ENCODE data around the gene DAB1. TPM values are rescaled to one million over a fixed set of nuclear protein-coding genes. Genes with fewer than 3 reads are reported as not detected.
"Not testable (repeated sequence)": the region's sequence is repeated elsewhere in the genome, so short reads cannot be mapped to it uniquely, and the experiment has no call there.

Gene DAB1
- polyA plus RNA-seq, 1 experiment, result 0.05 TPM

DNA sequence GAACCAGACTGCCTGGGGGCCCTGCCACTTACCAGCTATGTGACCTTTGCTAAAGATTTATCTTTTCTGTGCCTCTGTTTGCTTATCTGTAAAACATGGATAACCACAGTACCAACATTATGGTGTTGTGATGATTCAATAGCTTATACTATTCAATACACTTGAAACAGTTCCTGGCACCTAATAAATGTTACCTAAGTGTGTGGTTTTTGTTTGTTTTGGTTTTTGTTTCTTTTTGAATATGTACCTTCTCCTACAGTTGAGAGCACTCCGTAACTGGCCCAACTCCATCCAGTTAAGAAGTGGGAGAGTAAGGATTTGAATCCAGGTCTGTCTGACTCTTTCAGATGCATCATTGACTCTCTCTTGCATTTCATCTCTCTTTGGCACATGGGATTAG lies 332.2 kb downstream of the DAB1 start:
- H3K4me3 ChIP-seq (ENCODE audit: low read depth, low read length), result no peak overlapping the region
- ChIA-PET POLR2A (no interaction called here), CTCF (no interaction called here)
- no peak for DNase-seq (ENCODE audit: low read depth, low spot score)
- TF ChIP-seq, protein P1, sequence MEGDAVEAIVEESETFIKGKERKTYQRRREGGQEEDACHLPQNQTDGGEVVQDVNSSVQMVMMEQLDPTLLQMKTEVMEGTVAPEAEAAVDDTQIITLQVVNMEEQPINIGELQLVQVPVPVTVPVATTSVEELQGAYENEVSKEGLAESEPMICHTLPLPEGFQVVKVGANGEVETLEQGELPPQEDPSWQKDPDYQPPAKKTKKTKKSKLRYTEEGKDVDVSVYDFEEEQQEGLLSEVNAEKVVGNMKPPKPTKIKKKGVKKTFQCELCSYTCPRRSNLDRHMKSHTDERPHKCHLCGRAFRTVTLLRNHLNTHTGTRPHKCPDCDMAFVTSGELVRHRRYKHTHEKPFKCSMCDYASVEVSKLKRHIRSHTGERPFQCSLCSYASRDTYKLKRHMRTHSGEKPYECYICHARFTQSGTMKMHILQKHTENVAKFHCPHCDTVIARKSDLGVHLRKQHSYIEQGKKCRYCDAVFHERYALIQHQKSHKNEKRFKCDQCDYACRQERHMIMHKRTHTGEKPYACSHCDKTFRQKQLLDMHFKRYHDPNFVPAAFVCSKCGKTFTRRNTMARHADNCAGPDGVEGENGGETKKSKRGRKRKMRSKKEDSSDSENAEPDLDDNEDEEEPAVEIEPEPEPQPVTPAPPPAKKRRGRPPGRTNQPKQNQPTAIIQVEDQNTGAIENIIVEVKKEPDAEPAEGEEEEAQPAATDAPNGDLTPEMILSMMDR (IDR thresholded peaks at IDR 0.05; ENCODE audit: low read depth, low read length), result no peak
- no peak overlapping the region for H3K27ac ChIP-seq (ENCODE audit: low read depth, low read length)
- H3K9me3 ChIP-seq (ENCODE audit: control insufficient read depth, insufficient read depth, low read length), result no peaks in the 10 kb centered on the region
- H3K27me3 ChIP-seq (ENCODE audit: control insufficient read depth, insufficient read depth, low read length), result no peaks in the 10 kb centered on the region

DNA sequence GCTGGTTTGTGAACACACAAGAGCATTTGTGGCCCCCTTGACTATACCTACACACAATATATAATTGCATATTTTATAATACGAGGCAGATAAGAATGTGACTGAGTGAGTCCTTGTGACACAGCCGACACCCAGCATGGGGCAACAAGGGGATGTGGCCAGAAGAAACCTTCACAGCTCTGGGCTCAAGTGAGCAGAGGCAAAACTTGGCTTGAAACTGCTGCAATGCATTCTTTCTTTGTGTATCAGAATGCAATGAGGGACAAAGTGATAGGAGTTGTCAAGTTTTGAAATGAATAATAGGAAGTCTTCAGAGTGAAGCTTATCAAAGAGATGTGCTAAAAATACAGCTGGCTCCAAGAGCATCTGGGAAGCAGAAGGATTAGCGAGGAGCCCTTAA lies 334.0 kb downstream of the DAB1 start:
- TF ChIP-seq, protein P1 (IDR thresholded peaks at IDR 0.05; ENCODE audit: low read depth, low read length), result no peak
- Histone ChIP-seq H3K27ac (ENCODE audit: low read depth, low read length) (no peak overlapping the region), H3K27me3 (ENCODE audit: control insufficient read depth, insufficient read depth, low read length) (no peaks in the 10 kb centered on the region), H3K9me3 (ENCODE audit: control insufficient read depth, insufficient read depth, low read length) (no peaks in the 10 kb centered on the region), H3K4me3 (ENCODE audit: low read depth, low read length) (no peak overlapping the region)
- POLR2A ChIA-PET, result no interaction called here
- DNase-seq (ENCODE audit: low read depth, low spot score), result no peak
- CTCF ChIA-PET, result no interaction called here

DNA sequence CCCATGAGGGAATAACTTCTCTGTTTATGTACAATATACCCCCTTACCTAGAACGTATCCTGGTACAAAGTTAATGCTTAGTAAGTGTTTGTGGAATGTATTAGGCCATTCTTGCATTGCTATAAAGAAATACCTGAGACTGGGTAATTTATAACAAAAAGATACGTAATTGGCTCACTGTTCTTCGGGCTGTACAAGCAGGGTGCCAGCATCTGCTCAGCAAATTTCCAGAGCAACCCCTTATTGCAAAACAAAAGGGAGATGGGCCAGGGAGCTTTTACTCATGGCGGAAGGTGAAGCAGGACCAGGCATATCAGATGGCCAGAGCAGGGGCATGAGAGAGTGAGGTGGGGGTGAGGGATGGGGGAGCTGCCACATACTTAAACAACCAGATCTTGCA lies 334.6 kb downstream of the DAB1 start:
- TF ChIP-seq, protein P1 (IDR thresholded peaks at IDR 0.05; ENCODE audit: low read depth, low read length), result no peak
- no peak for DNase-seq (ENCODE audit: low read depth, low spot score)
- Histone ChIP-seq H3K9me3 (ENCODE audit: control insufficient read depth, insufficient read depth, low read length) (no peaks in the 10 kb centered on the region), H3K27me3 (ENCODE audit: control insufficient read depth, insufficient read depth, low read length) (no peaks in the 10 kb centered on the region), H3K4me3 (ENCODE audit: low read depth, low read length) (no peak overlapping the region), H3K27ac (ENCODE audit: low read depth, low read length) (no peak overlapping the region)
- POLR2A ChIA-PET, result no interaction called here
- CTCF ChIA-PET, result no interaction called here

DNA sequence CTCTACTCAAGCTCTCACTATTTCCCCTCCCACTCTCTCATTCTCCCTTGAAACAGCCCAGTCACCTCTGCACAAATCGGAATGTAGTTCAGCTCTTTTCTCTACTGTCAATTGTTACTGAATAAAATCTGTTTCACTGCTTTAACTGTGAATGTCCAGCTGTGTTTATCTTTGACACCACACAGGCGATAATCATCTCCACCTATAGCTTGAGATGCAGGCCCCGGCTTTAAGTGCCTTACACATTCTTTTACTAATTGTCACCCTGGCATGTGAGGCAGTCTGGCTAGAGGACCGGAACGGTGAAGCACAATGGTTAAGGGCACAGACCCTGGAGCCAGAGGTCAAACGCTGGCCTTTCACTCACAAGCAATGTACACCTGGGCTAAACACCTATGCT lies 335.2 kb downstream of the DAB1 start:
- no peaks in the 10 kb centered on the region for H3K9me3 ChIP-seq (ENCODE audit: control insufficient read depth, insufficient read depth, low read length)
- no peak overlapping the region for H3K27ac ChIP-seq (ENCODE audit: low read depth, low read length)
- H3K27me3 ChIP-seq (ENCODE audit: control insufficient read depth, insufficient read depth, low read length), result no peaks in the 10 kb centered on the region
- TF ChIP-seq, protein P1 (IDR thresholded peaks at IDR 0.05; ENCODE audit: low read depth, low read length), result no peak
- H3K4me3 ChIP-seq (ENCODE audit: low read depth, low read length), result no peak overlapping the region
- DNase-seq (ENCODE audit: low read depth, low spot score), result no peak
- ChIA-PET POLR2A (no interaction called here), CTCF (no interaction called here)

DNA sequence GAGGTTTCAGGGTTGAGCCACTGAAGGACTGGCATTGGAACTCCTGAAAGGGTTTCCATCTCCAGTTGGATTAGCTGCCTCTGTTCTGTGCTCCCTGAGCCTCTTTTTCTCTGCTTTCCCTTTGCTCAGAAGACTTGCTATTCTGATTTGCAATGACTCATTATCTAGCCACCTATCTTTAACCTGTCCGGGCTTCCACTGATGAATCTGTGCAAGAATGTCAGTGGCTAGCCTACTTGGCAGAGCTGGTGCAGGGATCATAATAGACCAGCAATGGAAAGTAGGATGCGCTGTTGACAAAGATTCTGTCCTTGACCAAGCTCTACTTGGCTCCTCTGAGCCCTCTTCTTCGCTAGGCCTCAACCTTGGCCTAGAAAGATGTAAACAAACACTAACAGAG lies 336.2 kb downstream of the DAB1 start:
- CTCF ChIA-PET; H3K9me3 ChIP-seq (ENCODE audit: control insufficient read depth, insufficient read depth, low read length); DNase-seq (ENCODE audit: low read depth, low spot score); POLR2A ChIA-PET; H3K4me3 ChIP-seq (ENCODE audit: low read depth, low read length); H3K27me3 ChIP-seq (ENCODE audit: control insufficient read depth, insufficient read depth, low read length); H3K27ac ChIP-seq (ENCODE audit: low read depth, low read length): not testable (repeated sequence)

DNA sequence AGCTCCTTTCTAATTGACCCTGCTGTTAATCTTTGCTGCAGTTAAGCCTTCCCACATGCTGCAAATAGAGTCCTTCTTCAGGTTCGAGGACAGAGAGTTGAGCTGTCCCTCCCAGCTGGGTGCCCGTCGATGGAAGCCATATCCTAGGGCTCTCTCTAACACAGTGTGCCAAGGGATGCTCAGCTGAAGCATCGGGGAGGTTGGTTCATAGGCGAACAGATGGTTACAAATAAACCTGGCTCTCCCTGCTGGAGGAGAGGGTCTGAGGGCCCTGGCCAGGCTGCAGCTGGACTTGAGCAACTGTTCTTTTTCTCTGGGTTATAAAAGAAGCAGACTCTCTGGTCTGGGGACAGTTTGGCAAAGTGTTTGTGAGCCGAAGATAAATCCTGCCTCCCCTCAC lies 337.7 kb downstream of the DAB1 start:
- CTCF ChIA-PET, result no interaction called here
- no peak for DNase-seq (ENCODE audit: low read depth, low spot score)
- H3K27ac ChIP-seq (ENCODE audit: low read depth, low read length), result no peak overlapping the region
- TF ChIP-seq, protein P1 (IDR thresholded peaks at IDR 0.05; ENCODE audit: low read depth, low read length), result no peak
- H3K9me3 ChIP-seq (ENCODE audit: control insufficient read depth, insufficient read depth, low read length), result no peaks in the 10 kb centered on the region
- H3K4me3 ChIP-seq (ENCODE audit: low read depth, low read length), result no peak overlapping the region
- POLR2A ChIA-PET, result no interaction called here
- H3K27me3 ChIP-seq (ENCODE audit: control insufficient read depth, insufficient read depth, low read length), result no peaks in the 10 kb centered on the region
